IMR-90 (cell line): ENCODE data around the gene PTRHD1.

Source experiments
- BHLHE40 ChIP-seq: fragments of 150-350 bp; IDR thresholded peaks from 2 replicates; pipeline ENCODE4 v1.6.1; 2016; ENCODE audit warnings: mild to moderate bottlenecking, low read depth, low read length
- CHD1 ChIP-seq: IDR thresholded peaks from 2 replicates; pipeline ENCODE4 v1.6.1; 2012; ENCODE audit warnings: low read depth, low read length, improper control_type of control experiment
- CTCF ChIP-seq: conservative IDR thresholded peaks from 2 replicates; pipeline ENCODE4 v1.5.1; 2012; ENCODE audit warnings: mild to moderate bottlenecking, low read depth, low read length, improper control_type of control experiment
- FOS ChIP-seq: fragments of 150-350 bp; IDR thresholded peaks from 2 replicates; pipeline ENCODE4 v1.6.1; 2016; ENCODE audit warnings: low read depth, low read length
- MAZ ChIP-seq: IDR thresholded peaks from 2 replicates; pipeline ENCODE4 v1.6.1; 2012; ENCODE audit warnings: low read depth, mild to moderate bottlenecking, low read length, improper control_type of control experiment, moderate library complexity, borderline replicate concordance
- MXI1 ChIP-seq: IDR thresholded peaks from 2 replicates; pipeline ENCODE4 v1.6.1; 2012; ENCODE audit warnings: low read depth, mild to moderate bottlenecking, low read length, moderate library complexity, borderline replicate concordance
- POLR2A ChIP-seq: IDR thresholded peaks from 2 replicates; pipeline ENCODE4 v1.6.1; 2012; ENCODE audit warnings: mild to moderate bottlenecking, low read depth, low read length
- RAD21 ChIP-seq: IDR thresholded peaks from 2 replicates; pipeline ENCODE4 v1.6.1; 2012; ENCODE audit warnings: low read length, improper control_type of control experiment
- RCOR1 ChIP-seq: IDR thresholded peaks from 2 replicates; pipeline ENCODE4 v1.6.1; 2012; ENCODE audit warnings: mild to moderate bottlenecking, low read length, improper control_type of control experiment; ENCODE audit not compliant: insufficient replicate concordance
- SMC3 ChIP-seq: fragments of 150-350 bp; IDR thresholded peaks from 2 replicates; pipeline ENCODE4 v1.6.1; 2016; ENCODE audit warnings: low read depth, mild to moderate bottlenecking, antibody characterized with exemption, low read length, moderate library complexity

- TF ChIP-seq MXI1 = no peak
- no peak for TF ChIP-seq POLR2A
- no peak for TF ChIP-seq CTCF
- no peak for TF ChIP-seq SMC3
- no peak for TF ChIP-seq RAD21
- no peak for TF ChIP-seq CHD1
- TF ChIP-seq MAZ = no peak
- no peak for TF ChIP-seq RCOR1
- TF ChIP-seq FOS = no peak
- no peak for TF ChIP-seq BHLHE40
Measured at GRCh38 chr2:24828238-24828996, 35.2 kb upstream of the PTRHD1 start.
